GM21367 (cell line): ENCODE results near the gene CD52.
"Not testable (repeated sequence)": the region's sequence is repeated elsewhere in the genome, so short reads cannot be mapped to it uniquely, and the experiment has no call there.

Experiments
- ATAC-seq: cut with Tn5 transposase; IDR thresholded peaks from one replicate; pipeline ENCODE4 v1.9.1; 2021; ENCODE audit not compliant: unreplicated experiment

Gene CD52

DNA sequence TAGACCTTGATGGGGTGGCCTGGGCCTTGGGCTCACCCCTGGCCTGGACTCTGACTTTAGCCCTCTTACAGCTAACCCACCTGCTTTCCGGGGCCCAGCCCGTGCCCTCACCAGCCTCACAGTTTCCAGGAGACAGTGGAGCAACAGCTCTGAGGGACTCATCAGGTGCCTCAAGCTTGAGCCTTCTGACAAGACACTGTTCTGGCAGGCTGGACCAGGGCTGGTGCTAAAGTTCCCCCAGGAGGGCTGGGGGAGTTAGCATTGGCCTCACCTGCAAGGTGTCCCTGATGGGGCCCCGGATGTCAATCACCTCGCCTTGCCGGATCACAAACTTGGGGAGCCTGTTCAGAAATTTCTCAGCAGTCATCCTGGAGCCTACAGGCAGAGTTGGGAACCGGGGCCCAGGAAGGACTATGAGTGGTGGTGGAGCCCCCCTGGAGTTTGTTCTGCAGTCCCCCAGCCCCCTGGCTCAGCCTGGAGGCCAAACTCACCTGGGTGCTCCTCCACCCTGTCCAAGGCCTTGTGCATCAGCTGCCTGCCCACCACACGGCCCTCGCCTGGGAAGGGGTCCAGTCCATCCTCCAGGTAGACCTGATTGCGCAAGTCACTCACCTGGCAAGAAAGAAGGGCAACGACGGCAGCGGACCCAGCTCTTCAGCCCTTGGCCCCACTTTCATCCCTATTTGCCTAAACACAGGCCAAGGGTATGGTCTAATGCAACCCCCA is 33.7 kb upstream of the CD52 start:
- no peak for ATAC-seq

GRCh38 chr1:26284597-26285347 is 33.0 kb upstream of the CD52 start:
- no peak for ATAC-seq

DNA sequence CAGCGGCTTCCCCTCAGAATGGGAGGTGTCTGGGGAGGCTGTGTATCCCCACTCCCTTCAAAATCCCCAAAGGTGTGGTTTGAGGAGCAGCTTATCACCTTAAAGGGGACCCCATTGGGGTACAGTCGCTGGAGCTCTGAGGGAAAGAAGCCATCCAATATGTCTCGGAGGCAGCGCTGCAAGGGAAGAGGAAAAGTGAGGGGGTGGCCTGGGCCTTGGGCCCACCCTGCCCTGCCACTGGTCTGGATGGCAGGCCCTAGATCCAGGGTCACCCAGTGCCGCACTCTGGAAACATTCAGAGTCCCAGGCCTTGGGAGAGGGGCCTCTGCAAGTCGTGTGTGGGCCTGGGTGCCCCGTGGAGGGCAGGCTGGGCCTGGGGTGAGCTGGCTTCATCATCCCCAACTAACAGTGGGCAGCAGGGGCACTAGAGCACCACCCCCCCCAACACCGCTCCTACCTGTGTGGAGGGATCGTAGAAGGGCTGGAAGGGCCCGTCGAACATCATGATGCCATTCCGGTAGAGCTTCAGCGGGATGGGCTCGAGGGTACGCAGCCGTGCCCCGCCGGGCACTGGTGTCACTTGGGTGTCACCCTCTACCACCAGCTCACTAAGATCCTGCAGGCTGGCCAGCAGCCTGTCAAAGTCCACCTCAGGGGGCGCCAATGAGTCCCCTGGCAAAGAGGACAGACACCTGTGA is 32.2 kb upstream of the CD52 start:
- ATAC-seq: no peak

DNA sequence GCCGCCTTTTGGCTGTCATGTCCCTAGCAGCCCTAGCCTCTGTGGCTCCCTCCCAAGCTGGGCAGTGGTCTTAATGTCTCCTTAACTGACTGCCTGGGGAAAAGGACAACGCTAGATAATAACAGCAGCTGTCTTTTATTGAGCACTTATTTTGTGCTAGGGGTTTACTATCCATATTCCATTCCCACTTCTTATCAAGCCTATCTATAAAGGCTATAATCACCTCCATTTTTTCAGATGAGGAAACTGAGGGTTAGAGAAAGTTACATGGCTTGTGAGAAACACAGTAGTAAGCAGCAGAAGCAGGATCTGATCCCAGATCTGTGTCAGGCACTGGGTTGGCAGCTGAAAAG is 31.7 kb upstream of the CD52 start:
- ATAC-seq: no peak

- no peak for ATAC-seq
Measured at GRCh38 chr1:26287033-26287711, 30.6 kb upstream of the CD52 start.

- no peak for ATAC-seq
Measured at GRCh38 chr1:26287811-26288210, 29.9 kb upstream of the CD52 start.

GRCh38 chr1:26288311-26288941 is 29.3 kb upstream of the CD52 start:
- no peak for ATAC-seq

DNA sequence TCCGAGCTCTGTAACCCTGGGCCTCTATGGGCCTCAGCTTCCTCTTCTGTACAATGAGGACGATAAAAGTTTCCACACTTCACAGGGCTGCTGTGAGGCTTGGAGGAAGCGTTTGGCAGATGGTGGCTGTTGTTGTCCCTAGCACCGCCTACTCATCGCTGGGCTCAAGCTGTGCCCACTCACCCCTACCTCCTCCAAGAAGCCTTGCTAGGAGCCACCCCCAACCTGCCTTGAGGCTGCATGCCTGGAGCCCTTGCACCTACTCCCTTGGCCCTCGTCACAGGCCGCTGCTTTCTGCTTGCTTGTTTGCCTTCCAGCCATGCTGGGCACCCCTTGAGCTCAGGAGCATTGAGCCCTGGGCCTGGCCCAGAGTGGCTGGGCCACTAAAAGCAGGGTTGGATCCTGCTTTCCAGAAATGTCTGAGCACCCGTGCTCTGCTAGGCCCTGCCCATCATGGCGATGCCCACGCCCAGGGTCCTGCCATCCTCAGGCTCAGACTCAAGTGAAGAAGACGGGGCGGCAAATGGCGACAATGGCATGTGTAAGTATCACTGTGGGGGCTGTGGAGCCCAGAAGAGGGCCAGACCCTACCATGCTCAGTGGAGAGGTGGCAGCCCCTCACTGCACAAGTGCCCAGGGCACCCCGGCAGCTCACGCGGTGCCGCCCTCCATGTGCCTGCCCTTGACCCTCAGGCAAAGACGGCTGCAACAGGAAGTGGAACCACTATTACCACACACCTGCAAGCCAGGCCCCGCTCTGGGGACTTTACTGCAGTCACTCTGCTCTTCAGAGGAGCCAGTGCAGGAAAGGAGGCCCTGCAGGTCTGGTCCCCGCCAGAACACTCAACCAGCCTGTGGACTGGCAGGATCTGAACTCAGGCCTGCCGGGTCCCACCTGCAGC is 28.3 kb upstream of the CD52 start:
- no peak for ATAC-seq

DNA sequence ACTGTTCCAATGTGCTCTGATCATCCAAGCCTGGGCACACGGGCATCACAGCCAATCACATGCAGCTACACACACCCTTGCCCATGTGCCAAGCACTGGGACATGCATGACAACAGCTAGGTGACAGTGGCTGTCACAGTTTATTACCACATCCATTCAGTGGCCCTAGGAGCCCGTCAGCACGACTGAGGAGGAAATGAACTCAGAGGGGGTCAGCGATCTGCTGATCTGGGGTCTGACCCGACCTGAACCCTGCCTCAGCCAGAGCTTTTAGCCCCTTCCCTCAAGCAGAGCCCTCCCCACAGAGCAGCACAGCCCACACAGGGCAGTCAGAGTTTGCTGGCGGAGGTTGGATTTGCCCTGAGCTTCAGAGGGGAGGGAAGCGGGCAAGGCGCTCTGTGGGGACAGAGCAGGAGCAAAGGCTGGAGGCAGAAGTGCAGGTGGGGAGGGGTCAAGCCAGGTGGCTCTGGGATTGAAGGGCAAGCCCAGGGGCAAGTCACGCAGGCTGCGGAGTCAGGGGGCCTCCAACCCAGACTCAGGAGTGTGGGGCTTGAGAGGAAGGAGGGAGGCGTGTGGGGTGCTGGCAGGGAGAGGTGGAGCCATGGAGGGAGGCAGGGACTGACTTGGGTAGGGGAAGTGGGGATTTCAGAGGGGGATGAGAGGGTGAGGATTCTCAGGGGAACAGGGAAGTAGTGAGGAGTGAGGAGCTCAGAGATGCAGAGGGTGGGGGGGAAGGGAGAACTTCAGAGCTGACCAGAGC is 27.5 kb upstream of the CD52 start:
- ATAC-seq: no peak

DNA sequence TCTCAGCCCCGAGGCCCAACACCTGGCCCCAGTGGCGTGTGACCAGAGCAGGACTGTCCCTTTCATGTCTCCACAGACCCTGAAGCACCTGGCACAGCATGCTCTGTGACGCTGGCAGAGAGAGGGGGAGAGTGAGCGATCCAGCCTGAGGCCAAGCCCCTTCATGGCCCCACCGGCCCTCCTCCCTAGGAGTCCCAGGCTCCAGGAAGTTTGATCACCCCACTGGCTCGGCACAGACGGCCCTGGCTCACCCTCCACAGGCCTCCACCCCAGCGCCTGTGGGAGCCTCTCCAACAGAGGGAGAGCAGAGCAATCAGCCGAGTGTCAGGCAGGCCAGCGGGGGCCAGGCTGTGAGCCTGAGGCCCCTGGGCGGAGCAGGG is 26.9 kb upstream of the CD52 start:
- no peak for ATAC-seq

GRCh38 chr1:26291433-26291832 is 26.3 kb upstream of the CD52 start:
- no peak for ATAC-seq

DNA sequence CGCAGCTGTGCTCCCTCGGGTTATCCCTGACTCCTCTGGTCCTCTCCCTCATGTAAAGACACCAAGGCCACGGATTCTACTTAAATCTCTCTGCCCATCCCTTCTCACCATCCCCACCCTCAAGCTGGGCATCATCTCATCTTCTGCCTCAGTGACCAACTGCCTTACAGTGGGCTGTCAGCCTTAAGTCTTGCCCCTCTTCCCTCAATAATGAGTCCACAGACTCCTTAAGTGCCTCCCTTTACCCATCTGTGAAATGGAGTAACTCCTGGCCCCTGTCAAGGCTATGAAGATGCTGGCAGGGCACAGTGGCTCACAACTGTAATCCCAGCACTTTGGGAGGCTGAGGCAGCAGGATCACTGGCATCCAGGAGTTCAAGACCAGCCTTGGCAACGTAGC is 25.8 kb upstream of the CD52 start:
- no peak for ATAC-seq

GRCh38 chr1:26292735-26293134 is 25.0 kb upstream of the CD52 start:
- ATAC-seq: not testable (repeated sequence)

GRCh38 chr1:26293911-26294463 is 23.8 kb upstream of the CD52 start:
- ATAC-seq: no peak

GRCh38 chr1:26295194-26296138 is 22.3 kb upstream of the CD52 start:
- ATAC-seq: no peak

- ATAC-seq: no peak
Measured at GRCh38 chr1:26296340-26297056, 21.3 kb upstream of the CD52 start.

GRCh38 chr1:26297057-26297790 is 20.5 kb upstream of the CD52 start:
- no peak for ATAC-seq
